NCI-H226 (cell line): ENCODE results near the gene SHLD1.

Experiments used
- DNase-seq: peaks from one replicate; pipeline ENCODE4 v3.0.0-alpha.2; 2015

The SHLD1 gene

DNA sequence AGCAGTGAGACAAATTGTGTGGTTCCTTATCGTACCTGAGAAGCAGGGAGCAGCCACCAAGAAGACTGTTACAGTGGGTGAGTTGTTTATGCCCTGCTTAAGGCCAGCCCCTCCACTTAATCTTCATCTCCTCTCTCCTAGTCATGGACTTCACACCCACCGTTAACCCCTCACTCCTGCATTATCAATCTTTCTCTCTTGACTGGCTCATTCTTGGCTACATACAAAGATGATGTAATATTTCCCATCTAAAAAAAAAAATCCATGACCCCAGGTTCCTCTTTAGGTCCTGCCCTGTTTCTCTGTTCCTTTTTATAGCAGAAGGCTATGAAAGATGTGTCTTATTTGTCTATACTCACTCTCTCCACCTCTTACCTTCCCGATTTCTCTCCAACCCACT lies 72.4 kb downstream of the SHLD1 start:
- no peak for DNase-seq

DNA sequence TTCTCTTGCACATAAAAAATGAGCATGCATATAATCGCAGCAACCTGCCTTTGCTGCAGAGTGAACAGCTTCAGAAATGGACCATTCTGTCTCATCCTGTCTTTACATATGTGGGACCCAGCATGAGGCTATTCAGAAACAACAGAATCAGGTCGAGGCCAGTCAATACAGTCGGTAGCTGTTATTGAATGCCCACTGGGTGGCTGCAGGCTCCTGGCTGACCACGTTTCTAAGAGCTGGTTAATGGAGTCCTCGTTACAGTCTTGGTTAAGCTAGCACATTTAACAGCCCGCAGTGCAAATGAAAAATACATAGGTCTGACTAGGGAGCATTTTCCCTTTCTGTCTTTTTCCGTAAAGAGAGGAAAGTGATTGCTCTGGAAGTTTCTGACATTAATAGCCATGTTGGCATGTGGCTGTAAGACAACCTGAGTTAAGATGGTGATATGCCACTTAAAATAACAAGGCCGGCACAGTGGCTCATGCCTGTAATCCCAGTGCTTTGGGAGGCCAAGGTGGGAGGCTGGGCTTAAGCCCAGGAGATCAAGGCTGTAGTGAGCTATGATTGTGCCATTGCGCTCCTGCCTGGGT lies 75.0 kb downstream of the SHLD1 start:
- no peak for DNase-seq

DNA sequence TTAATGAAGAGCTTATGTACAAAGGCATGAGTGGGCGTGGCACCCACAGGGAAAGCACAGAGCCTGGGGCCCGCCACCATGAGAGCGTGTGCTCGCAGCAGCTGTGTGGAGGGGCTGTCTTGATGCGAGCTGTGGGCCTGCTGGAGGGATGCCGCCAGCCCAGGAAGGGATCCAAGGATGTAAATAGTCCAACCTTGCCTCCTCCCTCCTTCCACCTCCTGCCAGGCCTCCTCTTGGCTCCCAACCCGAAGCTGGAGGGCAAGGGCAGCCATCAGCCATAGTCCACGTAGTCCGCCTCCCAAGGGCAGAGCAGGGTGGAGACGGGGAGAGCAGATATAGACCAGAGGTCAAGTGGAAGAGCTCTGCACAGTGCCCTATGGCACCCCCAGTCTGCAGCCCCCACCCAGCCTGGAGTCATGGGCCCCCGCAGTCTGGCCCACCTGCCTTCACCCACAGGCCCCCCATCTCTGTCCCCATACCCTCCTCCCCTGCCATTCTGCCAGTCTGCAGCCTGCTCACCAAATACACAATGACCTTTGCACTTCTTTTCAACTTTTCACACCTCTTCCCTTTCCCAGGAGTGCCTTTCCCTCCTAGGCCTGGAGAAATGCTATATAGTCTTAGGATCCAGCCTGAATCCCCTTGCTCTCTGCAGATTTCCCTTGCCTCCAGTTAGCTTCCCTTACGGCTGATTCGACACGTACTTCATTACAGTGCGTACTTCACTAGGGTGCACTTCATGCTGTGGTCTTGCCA lies 77.1 kb downstream of the SHLD1 start:
- no peak for DNase-seq

DNA sequence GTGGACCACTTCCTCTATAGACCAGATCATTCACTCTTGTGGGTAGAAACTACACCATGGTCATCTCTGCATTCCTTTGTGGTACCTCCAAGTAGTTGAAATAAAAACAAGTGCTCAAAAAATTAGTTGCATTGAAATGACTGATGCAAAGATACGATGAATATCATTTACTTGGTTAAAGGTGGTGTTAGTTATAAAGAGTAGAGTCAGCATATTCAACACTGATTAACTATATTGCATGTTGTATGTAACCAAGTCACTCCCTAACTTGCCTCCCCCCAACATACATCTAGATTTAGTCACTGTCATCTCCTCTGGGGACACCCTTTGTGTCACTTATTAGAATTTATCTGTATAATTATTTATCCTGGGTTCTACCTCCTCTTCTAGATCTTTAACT lies 77.7 kb downstream of the SHLD1 start:
- no peak for DNase-seq

DNA sequence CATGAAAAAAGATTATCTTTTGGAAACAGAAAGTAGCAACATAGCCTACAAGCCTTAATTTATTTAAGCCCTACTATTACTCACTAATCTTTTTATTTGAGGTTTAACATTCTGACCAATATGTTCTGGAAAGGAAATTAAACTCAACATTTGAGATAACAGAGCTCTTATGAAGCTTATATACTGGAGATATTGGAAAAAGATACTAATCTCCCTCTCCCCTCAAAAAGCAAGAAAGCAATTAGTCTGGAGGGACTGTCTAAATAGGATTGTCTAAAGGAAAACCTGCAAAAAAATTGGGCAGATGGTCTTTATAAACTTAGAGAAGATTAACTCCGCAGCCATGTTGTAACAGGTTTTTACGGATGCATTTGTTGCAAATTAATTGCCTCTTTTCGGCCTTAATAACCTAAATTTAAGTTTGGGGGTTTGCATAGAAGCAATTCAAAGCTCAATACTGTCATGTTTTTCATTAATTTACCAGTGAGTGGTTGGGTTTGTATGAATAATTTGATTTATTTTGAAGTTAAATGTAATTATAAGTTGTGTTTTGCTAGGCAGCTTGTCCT lies 79.1 kb downstream of the SHLD1 start:
- no peak for DNase-seq

- DNase-seq: no peak
Measured at GRCh38 chr20:5831539-5832237, 81.5 kb downstream of the SHLD1 start.

GRCh38 chr20:5833309-5833941 lies 83.2 kb downstream of the SHLD1 start:
- no peak for DNase-seq

DNA sequence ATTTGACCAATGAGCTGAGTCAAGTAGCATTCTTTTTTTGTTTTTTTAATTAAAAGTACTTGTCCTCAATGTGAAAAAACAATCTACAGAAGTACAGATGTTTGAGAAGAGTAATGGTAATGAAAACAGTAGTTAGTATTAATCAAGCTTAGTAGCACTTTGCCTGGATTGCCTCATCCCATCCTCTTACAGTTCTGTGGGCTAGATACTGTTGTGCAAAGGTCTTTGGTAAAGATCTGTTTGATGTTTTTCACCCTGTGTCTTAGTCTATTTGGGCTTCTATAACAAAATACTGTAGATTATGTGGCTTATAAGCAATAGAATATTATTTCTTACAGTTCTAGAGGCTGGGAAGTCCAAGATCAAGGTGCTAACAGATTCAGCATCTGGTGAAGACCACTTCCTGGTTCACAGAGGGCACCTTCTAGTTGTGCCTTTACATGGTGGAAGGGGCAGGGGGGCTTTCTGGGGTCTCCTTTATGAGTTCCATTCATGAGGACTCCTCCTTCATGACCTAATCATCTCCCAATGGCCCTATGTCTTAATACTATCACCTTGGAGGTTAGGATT lies 84.3 kb downstream of the SHLD1 start:
- no peak for DNase-seq

GRCh38 chr20:5835321-5835821 lies 85.2 kb downstream of the SHLD1 start:
- no peak for DNase-seq

DNA sequence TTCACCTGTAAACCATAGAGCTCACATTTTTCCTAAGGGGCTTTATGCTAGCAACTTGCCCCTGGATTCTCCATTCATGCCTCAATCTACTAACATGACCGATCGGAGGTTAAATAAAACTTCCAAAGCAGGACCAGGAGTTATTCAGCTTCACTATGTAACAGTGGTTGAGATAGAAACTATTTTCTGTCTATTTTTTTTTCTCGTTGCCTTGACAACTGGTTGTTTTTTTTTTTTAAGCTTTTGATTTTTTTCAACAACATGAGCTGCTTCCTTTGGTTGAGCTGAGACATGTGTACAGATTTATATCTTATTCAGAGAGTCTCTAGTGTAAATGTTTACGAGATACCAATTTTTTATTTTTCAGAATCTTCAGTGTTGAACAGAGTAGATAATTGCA lies 85.7 kb downstream of the SHLD1 start:
- no peak for DNase-seq

GRCh38 chr20:5836569-5836968 lies 86.4 kb downstream of the SHLD1 start:
- no peak for DNase-seq

DNA sequence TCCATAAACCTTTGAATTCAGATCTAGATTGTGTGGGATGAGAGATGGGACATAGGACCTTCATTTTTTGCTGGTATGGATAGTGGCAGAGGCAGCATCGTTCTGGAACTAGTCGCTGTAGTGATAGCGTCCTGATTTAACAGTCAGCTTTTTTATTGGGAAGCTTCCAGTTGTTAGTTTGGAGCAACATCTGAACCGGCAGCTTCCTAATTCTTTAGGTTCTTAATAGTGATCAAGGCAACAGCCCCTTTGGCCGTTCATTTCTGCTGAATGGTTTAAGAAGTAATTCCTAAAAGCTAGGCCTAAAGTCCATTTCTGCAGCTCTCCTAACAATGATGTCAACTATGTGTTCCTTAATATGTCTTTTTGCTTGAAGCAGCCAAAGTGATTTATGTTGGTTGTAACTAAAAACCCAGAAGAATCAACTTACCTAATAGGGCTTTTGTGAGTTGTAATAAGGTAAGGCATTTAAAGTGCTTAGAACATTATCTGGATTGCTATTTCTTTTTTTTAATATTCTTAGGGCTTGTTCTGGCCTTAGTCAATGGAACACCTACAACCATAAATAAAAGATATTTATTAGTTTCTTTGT lies 90.3 kb downstream of the SHLD1 start:
- DNase-seq: no peak

DNA sequence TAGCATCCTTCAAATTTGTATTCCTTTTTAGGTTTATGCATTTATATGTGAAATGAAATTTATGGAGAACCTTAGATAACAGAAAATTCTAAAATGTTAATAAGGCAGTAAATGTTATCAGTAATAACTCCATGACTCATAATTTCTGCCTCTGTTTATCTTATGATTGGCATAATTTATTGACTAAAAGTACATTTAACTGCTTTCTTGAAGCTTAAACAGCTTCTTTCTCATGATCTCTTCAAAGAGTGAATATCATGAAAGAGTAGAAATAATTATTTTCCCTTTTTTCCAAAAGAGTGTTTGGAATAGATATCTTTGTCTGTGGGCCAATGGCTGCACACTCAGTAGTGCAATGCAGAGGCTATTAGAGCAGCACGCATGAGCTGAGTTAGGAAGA lies 91.3 kb downstream of the SHLD1 start:
- no peak for DNase-seq

DNA sequence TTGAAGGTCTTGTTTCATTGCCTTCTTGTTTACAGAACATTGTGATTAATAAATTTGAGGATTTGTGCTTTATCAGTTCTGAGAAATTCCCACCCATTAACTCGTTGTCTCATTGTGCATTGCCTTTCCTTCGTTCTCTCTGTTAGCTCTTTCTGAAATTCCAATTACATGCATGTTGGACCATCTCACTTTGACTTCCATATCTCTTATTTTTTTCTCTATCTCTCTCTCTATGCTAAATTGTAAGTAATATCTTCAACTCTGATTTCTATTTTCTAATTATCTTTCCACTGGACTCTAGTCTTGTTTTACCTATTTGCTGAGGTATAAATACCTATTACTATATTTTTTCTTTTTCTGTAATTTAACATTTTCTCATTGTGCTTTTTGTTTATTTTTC lies 92.3 kb downstream of the SHLD1 start:
- no peak for DNase-seq

DNA sequence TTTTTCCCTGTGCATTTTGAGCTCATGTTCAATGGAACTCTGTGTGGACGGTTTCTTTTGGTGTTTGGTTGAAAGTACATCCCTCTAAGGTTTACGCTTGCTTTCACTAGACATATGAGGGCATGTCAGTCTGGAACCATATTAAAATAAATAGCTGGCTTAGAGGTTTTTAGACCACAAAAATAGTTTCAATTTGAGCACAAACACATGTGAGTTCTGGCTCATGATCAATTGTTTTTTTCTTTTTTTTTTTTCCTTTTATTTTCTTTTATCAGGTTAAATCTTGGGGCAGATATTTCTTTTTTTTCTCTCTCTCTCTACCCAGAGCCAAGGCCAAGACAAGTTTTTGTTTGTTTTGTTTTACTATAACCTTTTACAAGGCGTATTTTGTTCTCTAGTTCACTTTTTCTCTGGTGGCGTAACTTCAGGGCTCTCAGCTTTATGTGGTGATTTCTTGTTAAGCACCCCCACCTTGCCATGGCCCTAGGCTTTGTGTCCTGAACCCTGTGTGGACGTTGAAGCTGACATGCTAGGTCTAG lies 92.9 kb downstream of the SHLD1 start:
- no peak for DNase-seq

- DNase-seq: peak; percentile 71
Measured at GRCh38 chr20:5844063-5844681, 94.0 kb downstream of the SHLD1 start.

DNA sequence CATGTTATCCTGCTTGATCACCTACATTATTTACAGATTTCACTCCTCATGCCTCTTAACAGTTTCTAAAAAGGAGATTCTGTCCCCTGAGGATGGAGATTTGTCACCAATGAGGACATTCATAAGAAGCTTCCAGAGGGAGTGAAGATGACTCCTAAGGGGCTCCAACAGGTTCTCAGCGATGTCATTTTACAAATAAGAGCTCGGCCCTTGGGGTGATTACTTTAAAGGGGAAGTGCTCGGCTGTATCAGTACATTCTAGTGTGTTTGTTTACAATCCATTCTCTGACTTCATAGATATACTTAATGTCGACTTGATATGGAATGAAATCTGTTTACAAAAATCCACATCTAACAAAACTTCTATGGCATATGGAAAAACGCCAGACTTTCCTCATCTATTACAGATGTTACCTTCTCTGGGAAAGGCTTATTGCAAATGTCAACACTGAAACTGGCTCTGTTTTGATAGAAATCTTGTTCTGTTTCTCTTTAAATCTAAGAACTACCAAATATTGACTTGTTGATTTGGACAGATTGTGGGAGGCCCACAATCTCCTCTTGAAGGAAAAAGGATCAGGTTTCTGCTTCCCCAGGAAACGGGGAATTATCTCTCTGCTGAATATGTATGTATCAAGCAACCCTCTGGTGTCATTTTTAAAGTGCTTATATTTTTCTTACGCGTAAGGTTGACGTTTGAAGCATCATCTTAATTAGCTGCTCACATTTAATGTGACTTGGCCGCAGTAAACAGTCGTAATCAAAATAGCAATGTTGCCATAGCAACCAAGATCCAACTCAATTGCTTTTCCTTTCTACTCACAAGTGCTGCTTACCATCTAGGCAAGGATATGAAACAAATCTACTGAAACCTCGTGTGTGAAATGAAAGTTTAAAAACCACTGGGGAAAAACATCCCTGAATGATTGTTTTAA lies 95.7 kb downstream of the SHLD1 start:
- no peak for DNase-seq

DNA sequence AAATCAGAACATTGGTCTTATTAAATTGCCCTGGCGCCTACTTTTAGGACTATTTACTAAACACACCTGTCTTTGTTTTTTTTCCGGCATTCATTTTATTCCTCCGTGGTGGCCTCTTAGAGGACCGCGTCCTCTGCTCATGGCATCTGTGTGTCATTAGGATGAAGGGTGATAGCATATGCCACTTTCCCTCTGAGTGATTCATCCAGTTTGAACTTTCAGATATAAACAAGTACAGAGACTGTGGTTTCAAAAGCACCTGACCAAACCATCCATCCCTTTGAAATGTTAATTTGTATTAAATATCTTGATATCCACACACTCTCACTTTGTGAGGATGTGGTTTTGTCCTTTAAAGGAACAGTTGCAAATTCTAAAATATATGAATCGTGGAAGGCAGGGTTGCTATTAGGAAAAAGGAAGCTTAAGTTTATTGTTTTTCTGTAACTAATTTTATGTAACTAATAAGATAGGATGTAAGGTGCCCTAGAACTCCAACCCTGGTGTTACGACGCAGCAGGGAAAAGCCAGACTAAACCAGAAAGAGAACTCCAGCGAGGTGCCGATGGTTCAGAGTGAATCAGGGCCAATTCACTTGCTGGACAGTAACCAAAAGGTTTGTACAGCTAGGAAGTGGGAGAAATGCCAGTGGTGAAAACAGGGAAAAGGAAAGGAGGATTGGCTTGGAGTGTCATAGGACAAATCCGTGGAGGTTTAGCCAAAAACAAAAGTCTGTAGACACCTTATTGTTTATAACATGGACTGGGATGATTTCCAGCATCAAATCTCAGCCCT lies 98.7 kb downstream of the SHLD1 start:
- DNase-seq: peak; percentile 39

DNA sequence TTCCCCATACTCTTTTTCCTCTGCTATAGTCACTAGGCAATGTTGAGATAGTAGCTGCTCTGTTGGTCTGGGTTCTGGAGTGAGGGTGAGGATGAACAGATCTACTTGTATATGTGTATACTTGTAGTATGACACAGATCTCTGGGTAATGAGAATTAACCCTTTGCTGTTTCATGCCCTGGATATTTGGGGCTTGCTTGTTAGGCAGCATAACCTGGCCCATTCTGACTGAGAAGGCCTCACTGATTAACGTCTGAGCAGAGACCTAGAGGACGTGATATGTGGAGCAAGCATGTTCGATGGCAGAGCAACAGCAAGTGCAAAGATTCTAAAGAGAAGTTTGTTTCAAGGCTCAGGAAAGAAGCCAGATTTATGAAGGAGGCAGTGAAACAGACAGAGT lies 105.7 kb downstream of the SHLD1 start:
- no peak for DNase-seq

DNA sequence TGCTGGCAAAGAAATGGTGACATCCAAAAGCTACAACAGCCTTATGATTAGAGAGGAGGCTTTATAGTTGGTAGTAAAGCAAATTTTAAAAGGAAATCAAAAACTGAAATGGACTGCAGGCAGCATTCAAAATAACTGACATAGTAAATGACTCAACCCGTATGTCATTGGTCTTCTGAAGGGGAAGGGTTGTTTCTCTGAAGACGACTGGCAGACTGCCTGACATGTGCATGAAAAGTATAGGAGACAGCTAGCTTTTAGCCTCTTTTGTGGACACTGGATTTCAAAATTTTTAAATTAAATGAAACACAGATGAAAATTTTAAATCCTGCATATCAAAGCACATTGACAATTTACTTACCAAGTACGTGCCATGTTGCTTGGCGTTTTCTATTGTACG lies 109.4 kb downstream of the SHLD1 start:
- DNase-seq: no peak
